GM18502 (cell line): Measurements from ENCODE around the gene RPL6.
"Not testable (repeated sequence)": the region's sequence is repeated elsewhere in the genome, so short reads cannot be mapped to it uniquely, and the experiment has no call there.

Experiments
- ATAC-seq: cut with Tn5 transposase; IDR thresholded peaks from one replicate; pipeline ENCODE4 v1.9.1; 2021; ENCODE audit warnings: mild to moderate bottlenecking; ENCODE audit not compliant: unreplicated experiment, poor library complexity

The RPL6 gene

DNA sequence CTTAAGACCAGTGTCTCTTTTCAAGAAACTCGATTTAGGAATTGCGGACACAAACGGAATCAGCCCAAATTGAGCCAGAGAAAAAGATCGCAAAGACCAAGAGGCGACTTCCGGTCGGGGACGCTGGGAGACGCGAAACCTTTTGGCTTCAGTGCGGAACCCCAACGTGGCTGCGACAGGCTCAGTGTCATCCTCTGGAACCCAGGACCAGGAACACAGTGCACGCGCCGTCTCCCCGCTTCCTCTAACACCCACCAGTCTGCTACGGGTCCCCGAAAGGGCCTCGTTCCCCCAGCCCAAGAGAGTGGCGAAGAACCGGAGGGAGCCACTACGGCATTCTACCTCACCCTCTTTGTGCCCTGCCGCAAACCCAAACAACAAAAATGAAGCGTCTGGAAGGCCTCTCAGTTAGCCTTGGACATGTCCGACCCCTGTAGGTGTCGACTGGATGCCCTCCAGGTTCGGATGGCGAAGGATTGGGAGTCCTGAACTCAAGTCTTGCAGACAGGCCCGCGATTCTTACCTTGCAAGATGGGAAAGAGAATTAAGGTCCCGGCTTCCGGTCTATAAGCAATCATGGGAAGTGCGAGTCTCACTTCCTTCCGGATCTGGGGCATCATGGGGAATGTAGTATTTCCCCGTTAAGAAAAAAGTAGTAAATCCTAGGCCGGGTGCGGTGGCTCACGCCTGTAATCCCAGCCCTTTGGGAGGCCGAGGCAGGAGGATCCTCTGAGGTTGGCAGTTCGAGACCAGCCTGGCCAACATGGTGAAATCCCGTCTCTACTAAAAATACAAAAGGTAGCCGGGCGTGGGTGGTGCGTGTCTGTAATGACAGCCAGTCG, at the start of gene RPL6:
Gene RPL6 (minus strand): TSS at position 542 of the 842 bp plus-strand sequence. CDS start 949 bp downstream, outside the sequence.
- peak; percentile 79 for ATAC-seq

DNA sequence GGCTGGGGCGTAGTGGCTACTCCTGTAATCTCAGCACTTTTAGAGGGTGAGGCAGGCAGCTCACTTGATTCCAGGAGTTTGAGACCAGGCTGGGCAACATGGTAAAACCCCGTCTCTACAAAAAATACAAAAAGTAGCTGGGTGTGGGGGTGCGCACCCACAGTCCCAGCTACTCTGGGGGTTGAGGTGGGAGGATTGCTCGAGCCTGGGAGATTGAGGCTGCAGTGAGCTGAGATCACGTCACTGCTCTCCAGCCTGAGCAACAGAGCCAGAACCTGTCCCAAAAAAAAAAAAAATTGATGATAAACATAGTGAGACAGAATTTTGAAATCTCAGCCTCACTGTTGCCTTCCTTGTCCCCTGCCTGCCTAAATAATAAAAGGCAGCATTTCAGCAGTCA, 49.3 kb upstream of the RPL6 start:
- no peak for ATAC-seq

DNA sequence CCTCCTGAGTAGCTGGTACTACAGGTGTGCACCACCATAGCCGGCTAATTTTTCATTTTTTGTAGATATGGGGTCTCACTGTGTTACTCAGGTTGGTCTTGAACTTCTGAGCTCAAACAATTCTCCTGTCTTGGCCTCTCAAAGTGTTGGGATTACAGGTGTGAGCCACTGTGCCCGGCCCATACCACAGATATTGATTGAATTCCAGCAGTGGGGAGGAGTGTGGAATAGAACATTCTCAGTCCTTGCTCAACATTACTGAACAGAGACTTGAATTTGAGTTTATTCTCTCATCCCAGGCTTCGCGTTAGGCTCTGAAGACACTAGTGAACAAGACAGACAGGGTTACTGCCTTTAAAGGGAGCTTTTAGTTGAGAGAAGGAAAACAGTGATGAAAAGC, 48.9 kb upstream of the RPL6 start:
- ATAC-seq, result no peak

DNA sequence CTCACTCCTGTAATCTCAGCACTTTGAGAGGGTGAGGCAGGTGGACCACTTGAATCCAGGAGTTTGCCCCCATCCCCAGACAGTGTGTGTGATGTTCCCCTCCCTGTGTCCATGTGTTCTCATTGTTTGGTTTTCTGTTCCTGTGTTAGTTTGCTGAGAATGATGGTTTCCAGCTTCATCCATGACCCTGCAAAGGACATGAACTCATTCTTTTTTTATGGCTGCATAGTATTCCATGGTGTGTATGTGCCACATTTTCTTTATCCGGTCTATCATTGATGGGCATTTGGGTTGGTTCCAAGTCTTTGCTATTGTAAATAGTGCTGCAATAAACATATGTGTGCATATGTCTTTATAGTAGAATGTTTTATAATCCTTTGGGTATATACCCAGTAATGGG, 47.7 kb upstream of the RPL6 start:
- not testable (repeated sequence) for ATAC-seq

DNA sequence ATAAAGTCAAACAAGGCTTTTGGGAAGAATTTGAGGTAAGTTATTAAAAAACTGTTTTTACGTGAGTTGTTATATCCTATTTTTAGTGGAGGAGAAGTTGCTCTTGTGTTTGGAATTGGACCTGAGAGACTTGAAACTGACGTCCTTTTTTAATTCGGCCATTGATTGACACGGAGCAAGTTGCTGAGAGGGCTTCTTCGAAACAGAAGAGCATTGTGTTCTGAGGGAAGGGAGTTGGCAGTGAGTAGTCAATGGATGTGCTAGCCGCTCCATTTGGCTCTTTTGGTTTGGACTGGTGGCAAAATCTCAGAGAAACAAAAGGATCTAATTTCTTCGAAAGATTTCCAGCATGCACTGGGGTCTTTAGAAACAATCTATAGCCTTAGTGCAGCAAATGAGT, 46.6 kb upstream of the RPL6 start:
- no peak for ATAC-seq

DNA sequence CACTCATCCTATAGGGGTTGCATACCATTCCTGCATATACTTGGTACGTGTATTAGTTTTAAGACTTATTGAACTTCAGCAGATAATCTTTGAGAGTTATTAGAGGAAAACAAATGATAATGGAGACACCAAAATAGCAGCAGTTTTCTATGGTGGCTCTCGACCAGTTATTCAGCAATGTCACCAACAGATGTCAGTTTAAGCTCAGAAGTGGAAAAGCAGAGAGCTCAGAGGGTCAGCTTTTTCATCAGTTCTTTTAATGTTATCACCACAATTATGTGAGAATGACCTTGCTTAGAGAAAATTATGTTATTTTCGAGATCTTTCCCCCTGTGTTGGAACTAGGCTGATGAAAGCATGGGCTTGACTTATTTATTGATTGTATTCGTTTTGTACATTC, 41.3 kb upstream of the RPL6 start:
- no peak for ATAC-seq

DNA sequence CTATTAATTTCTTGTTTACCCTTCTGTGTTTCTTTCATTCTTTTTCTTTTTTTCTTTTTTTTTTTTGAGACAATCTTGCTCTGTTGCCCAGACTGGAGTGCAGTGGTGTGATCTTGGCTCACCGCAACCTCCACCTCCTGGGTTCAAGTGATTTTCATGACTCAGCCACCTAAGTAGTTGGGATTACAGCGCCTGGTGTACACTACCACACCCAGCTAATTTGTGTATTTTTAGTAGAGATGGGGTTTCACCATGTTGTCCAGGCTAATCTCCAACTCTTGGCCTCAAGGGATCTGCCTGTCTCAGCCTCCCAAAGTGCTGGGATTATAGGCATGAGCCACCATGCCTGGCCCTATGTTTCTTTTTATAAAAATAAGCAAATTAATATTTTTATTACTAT, 38.8 kb upstream of the RPL6 start:
- ATAC-seq, result not testable (repeated sequence)

DNA sequence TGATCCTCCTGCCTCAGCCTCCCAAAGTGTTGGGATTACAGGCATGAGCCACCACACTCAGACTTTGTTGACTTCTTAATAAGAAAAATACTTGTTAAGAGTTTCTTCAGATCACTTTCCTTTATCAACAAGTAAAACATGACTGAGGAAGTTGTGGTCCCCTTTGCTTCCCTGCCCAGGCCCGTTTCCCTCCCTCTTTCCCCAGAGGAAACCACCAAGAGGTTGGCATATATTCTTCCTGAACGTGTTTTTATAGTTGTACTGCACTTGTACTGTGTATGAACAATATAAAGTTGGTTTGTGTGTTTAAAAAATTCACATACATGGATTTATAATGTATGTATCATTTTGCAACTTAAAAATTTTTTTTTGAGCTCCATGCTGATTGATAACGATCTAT, 37.7 kb upstream of the RPL6 start:
- ATAC-seq, result no peak

DNA sequence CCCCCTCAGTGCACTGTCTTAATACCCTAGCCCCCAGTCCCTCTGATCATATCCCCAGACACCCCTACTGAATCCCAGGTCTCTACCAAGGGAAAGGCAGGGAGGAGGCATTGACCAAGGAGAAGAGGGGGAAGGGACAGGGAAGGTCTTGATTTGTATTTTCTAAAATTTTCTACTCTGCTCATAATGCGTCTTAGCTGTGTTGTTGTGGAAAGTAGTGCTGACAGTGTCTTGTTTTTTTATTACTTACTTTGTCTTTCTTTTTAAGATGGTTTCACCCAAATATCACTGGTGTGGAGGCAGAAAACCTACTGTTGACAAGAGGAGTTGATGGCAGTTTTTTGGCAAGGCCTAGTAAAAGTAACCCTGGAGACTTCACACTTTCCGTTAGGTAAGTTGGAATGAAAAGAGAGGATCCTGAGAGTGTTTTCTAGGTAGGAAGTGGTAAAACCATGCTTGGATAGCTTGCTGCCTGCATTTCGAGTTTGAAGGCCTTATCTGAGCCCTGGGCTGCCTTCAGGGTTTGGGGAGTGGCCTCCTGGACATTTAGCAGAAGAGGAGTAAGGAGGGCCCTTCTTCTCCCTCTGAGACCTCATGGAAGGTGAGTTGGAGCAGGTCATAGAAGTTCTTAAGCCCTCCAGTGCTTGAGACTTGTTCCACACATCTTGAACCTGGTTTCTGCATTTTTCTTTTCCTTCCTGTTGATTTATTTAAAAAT, 36.8 kb upstream of the RPL6 start:
- no peak for ATAC-seq

DNA sequence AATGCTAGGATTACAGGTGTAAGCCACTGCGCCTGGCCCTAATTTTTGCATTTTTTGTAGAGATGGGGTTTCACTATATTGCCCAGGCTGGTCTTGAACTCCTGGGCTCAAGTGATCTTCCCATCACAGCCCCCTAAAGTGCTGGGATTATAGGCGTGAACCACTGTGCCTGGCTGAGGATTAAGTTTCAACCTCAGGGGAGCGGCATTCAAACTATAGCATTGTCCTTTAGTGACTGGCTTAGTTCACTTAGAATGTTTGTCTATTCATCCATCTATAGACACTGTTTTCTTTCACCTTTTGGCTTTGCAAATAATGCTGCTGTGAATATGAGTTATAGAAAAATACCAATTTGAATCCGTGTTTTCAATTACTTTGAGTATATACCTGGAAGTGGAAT, 34.5 kb upstream of the RPL6 start:
- no peak for ATAC-seq

DNA sequence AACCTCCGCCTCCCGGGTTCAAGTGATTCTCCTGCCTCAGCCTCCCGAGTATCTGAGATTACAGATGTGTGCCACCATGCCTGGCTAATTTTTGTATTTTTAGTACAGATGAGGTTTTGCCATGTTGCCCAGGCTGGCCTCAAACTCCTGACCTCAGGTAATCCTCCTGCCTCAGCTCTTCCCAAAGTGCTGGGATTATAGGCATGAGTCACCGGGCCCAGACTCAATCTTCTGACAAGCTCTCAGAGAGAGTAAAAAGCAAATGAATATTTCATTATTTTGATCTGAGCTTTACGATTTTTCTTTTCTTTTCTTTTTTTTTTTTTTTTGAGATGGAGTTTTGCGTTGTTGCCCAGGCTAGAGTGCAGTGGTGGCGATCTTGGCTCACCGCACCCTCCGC, 31.2 kb upstream of the RPL6 start:
- ATAC-seq, result not testable (repeated sequence)

DNA sequence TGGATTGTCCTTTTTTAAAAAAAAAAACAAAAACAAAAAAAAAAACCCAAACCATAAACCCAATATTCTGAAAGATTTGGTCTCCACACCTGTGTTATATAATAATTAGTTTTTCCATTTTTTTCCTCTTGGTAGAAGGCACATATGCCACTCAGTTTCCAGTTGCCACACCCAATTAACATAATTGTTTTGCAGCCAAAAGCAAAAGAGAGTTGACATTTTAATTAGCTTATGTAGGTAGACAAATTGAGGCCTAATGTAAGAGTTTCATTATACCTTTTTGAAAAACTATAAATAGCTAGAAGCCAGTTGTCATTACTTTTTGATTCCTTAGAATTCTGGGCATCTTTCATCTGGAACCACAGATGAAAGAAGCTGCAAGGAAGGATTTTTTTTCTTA, 30.4 kb upstream of the RPL6 start:
- no peak for ATAC-seq

DNA sequence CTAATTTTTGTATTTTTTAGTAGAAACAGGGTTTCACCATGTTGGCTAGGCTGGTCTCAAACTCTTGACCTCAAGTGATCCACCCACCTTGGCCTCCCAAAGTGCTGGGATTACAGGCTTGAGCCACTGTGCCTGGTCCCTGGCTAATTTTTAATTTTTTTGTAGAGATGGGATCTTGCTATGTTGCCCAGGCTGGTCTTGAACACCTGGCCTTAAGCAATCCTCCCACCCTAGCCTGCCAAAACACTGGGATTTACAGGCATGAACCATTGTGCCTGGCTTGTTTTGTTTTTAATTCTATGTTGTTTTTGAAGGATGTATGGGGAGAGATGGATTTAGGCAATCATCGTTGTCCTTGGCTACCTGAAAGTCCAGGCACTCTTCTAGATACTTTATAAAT, 29.2 kb upstream of the RPL6 start:
- ATAC-seq, result not testable (repeated sequence)

DNA sequence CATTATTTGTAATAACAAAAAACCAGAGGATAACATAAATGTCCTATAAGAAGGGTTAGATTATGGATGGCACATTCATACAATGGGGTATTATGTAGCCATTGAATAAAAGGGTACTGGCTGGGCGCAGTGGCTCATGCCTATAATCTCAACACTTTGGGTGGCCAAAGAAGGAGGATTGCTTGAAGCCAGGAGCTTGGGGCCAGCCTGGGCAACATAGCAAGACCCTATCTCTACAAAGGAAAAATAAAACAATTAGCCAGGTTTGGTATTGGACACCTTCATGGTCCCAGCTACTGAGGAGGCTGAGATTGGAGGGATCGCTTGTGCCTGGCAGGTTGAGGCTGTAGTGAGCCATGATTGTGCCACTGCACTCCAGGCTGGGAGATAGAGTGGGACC, 24.1 kb upstream of the RPL6 start:
- ATAC-seq, result no peak

DNA sequence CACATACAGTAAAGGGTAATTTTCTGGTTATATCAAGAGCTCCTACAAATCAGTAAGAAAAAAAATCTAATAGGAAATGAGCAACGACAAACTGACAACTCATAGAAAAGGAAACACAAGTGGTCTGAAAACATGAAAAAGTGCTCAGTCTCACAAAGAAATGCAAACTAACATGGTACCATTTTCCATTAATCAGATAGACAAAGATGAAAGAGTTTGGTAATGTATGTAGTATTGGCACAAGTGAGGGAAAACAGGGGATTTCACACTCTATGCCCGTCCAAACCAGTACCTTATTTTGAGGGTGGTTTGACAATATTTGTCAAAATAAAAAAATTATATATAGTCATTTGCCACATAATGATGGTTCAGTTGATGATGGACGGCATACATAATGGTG, 22.6 kb upstream of the RPL6 start:
- no peak for ATAC-seq

DNA sequence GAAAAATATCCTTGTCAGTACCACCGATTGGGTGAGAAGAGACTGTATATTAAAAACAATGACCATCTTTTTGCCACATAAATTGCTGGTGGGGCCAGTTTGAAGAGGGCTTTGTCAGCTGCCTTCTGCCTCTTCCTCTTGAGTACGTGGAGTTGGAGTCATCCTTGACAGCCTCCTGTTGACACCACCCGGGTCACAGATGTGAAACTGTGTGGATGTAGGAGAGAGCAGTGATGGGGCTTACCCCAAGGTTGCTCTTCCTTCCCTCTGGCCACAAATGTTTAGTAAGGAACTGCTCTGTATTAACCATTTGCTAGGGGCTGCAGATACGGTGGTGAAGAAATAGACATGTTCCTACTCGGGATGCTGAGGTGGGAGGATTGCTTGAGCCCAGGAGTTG, 21.5 kb upstream of the RPL6 start:
- no peak for ATAC-seq

DNA sequence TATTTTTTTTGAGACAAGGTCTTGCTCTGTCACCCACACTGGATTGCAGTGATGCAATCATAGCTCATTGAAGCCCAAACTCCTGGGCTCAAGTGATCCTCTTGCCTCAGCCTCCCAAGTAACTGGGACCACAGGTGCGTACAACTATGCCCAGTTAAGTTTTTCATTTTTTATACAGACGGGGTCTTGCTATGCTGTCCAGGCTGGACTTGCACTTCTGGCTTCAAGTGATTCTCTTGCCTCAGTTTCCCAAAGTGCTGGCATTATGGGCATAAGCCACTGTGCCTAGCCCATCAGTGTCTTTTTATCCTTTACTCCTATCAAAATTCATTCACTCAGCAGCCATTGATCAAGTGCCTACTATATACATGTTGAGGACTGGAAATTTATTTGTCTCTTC, 18.4 kb upstream of the RPL6 start:
- ATAC-seq, result no peak

DNA sequence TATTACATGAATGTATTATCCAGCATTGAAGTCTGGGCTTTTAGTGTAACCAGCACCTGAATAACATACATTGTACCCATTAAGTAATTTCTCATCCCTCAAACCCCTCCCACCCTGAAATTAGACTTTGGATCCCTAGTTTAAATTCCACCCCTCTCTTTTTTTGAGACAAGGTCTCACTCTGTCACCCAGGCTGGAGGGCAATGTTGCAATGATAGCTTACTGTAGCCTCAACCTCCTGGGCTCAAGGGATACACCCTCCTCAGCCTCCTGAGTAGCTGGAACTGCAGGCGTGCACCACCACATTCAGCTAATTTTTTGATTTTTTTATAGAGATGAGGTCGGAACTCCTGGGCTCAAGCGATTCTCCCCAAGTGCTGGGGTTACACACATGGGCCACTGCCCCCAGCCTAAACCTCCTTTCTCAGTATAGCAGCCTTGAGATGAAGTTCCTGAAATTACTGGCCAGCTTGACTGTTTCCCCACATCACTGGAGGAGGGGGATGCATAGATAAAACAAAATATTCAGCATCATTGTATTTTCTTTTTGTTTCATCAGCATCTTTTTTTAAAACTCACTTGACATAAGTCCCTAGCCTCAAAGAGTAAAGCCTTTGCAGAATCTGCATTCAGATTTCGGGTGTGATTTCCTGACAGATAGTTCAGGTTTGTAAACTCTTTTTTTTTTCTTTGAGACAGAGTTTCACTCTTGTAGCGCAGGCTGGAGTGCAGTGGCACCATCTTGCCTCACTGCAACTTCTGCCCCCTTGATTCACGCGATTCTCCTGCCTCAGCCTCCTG, 16.4 kb upstream of the RPL6 start:
- ATAC-seq, result no peak

DNA sequence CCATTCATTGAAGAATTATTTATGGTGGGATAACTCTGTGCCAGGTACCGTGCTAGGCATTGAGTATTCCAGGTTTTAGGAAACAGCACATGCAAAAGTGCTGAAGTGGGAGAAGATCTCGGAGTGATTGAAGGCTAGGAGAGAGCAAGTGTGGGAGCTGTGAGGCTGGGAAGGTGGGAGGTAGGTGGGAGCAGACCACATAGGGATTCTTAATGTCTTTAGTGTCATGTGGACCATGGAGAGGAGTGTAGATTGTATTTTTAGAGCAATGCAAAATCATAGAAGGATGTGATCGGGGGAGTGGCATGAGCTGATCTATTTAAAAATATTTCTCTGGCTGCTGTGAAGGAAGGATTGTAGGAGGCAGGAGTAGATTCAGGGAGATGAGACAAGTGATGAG, 14.7 kb upstream of the RPL6 start:
- no peak for ATAC-seq

DNA sequence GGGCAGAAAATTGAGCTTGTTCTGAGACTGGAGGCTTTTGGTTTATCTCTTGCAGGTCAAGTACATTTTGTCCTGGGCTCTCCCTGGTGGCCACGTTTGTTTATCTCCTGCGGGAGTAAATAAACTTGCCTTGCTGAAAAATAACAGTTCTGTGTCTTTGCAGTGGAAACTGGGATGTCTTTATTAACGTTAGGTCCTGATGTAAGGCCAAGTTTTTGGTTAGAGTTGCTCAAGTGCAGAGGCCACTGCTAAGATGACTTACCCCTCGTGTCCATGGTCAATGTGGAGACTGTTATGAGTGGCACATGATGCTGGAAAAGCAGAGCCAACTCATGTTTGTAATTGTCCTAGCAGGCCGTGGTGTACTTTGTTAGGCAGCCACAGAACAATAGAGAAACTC, 13.1 kb upstream of the RPL6 start:
- no peak for ATAC-seq

DNA sequence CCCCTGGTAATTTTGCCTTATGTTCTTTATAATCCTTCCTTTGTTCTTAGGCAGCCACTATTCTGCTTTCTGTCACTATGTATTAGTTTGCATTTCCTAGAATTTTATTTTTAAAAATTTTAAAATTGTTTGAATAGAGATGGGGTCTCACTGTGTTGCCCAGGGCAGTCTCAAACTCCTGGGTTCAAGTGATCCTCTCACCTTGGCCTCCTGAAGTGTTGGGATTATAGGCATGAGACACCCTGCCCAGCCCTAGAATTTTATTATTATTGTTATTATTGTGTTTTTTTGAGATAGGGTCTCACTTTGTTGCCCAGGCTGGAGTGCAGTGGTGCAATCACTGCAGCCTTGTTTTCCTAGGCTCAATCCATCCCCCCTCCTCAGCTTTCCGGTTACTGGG, 12.0 kb upstream of the RPL6 start:
- no peak for ATAC-seq
